ENCODE measurements around the gene PFN2.
"Not testable (repeated sequence)": the region's sequence is repeated elsewhere in the genome, so short reads cannot be mapped to it uniquely, and the experiment has no call there.

The PFN2 gene, protein sequence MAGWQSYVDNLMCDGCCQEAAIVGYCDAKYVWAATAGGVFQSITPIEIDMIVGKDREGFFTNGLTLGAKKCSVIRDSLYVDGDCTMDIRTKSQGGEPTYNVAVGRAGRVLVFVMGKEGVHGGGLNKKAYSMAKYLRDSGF
- 4.8 to 9.0 reads per million in 2 experiments for total RNA-seq

- peak; percentile 49 for DNase-seq (ENCODE audit: low read depth)
Observed at GRCh38 chr3:149970716-149971402, at the start of gene PFN2. Gene PFN2 (minus strand): TSS chr3:149970895. CDS start chr3:149970856, 39 bp downstream.

DNA sequence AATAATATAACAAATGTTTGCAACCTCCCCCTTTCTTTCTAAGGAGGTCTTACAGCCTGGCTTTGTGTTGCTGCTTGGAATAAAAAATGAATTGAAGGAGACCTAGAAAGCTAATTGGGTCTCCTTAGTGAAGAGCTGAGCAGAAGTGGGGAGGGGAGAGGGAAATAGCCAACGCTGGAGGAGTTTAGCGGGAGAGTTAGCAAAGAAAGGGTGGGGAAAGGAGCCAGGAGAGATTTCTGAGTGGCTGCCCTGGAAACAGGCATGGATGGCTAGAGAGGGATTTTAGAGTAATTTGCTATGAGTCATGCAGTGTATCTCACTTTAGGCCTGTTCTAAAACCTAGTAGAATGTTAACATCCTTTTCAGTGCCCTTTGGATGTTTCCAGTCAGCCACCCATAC is 45.2 kb upstream of the PFN2 start:
- DNase-seq (ENCODE audit: low read depth), result no peak

GRCh38 chr3:150014782-150015181 is 44.1 kb upstream of the PFN2 start:
- DNase-seq (ENCODE audit: low read depth), result no peak

GRCh38 chr3:150013801-150014200 is 43.1 kb upstream of the PFN2 start:
- no peak for DNase-seq (ENCODE audit: low read depth)

- DNase-seq (ENCODE audit: low read depth), result no peak
Observed at GRCh38 chr3:150006794-150007193, 36.1 kb upstream of the PFN2 start.

DNA sequence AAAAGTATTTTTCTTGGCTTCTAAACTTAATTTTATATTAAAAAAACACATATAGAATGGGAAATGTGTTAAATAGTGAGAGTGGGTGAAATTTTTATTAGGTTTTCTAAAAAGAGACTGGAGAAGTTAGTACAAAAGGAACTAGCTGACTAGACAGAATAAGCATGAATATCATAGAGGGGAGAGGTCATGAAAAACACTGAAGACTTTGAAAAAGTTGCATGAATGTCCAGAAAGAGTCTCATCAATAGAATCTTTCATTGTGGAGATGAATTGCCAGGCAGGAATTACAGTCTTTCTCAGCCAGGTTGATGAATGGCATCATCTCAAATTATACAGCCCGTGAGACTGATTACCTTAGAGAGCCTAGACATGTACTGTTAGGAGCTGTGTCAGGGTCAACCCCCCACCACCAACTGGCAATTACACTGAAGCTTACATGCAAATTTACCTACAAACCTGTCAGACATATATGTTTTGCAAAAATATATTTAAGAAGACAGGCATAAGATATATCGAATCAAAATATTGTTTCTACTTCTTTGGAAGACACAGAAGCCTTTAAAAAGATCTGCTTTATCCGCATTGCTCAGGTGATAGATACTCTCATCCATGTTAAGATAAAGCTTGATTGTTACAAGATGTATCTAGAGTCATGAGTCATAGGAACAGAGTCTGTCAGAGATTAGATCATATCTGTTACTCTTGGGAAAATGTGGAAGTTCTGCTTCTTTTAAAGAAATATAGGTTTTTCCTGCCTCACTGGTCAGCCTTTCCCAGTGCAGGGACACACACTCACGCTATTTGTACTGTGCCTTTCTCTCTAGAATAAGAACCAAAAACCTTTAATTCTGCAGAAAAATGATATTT is 34.8 kb upstream of the PFN2 start:
- DNase-seq (ENCODE audit: low read depth), result no peak

DNA sequence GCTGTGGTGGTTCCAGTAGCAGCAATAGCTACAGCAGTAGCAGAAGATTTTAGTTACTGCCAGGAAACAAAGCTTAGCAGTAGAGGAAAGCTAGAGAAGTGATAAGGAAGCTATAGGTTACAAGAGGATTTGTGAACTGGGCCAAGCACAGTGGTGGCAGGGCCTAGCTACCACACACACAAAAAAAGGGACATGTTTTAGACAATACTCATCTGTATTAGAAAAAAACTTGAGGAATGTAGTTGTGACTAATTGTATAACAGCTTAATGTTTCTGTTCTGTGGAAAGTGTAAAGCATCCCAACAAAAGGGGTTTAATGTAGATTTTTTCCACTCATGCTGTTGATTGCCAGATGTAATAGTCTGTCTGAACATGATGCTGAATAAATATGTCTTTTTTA is 29.9 kb upstream of the PFN2 start:
- no peak for DNase-seq (ENCODE audit: low read depth)

DNA sequence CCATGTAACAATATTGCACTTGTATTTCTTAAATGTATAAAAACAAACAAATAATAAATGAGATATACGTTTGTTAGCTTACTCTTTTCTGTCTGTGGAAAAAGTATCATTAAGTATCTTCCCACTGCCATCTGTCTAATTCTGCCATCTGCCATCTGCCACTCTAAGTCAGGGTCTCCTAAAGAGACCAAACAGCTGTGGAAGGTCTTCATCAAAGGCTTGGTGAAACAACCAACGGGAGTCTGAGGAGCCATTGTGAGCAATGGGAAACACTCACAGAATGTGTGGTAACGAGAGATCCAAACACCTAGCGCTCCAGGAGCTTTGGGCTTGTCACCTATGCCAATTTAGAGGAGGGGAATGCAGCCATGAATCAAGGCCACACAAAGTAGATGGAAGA is 28.7 kb upstream of the PFN2 start:
- no peak for DNase-seq (ENCODE audit: low read depth)

GRCh38 chr3:149998946-149999345 is 28.3 kb upstream of the PFN2 start:
- DNase-seq (ENCODE audit: low read depth), result no peak

DNA sequence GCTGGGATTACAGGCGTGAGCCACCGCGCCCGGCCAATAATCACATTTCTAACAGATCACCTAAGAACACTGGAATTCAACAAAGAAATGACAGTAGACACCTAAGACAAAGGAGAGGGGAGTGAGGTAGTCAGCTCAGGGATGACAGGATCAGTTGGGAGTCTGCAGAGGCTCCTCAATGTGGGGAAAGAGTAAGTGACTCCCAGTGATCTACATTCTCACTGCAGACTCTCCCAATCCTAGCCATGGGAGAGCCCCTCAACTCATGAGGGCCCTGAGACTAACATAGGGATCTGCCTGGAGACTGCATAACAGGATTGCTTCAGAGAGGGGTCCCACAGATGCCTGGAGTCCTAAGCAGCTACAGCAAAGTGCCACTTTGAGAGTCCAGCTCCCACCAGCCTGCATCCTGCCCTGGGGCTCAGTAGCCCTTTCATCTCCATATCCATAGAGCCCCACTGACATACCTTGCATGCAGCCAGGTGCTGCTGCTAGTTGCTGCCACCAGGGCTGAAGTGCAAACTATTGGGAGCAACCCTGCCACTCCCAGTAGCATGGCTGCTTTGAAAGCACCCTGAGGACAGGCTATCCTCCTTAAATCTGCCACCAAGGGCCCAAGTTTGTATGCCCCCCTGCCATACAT is 21.8 kb upstream of the PFN2 start:
- DNase-seq (ENCODE audit: low read depth), result no peak

DNA sequence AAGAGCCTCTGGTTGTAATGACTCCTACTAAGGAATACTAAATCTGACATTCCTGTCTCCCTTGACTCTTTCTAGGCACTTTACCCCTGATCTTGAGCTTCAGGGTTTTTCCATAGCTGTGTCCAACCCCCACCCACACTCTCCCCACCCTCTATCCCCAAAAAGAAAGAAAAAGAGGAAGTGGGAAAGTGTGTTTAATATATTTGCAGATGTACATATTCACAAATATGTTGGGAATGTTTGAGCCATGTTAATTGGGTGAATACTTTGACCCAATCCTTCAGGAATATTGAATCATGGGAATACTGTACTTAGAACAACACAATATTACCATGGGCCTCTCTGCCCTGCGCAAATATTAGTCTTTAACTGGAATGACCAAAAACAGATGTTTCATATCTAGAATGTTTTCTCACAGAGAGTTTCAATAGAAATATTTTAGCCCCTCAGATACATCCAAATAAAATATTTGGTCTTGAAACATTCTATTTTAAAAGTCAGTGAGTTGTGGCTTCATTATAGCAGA is 19.8 kb upstream of the PFN2 start:
- no peak for DNase-seq (ENCODE audit: low read depth)

DNA sequence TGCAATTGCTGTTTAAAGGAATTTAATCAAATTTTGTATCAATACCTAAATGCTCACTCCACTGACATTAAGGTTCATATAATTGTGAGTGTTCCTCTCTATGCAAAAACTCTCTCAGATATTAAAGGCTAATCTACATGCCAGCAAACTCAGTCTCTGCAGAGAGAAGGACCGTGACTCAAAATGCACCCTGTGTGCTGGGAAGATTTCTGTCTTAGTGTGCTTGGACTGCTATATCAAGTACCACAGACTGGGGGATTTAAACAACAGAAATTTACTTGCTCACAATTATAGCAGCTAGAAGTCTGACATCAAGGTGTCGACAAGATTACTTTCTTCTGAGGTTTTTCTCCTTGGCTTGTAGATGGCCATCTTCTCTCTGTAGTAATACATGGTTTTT is 18.6 kb upstream of the PFN2 start:
- no peak for DNase-seq (ENCODE audit: low read depth)

GRCh38 chr3:149983628-149984027 is 12.9 kb upstream of the PFN2 start:
- DNase-seq (ENCODE audit: low read depth), result no peak

GRCh38 chr3:149983053-149983452 is 12.4 kb upstream of the PFN2 start:
- DNase-seq (ENCODE audit: low read depth), result not testable (repeated sequence)

- not testable (repeated sequence) for DNase-seq (ENCODE audit: low read depth)
Observed at GRCh38 chr3:149981979-149982378, 11.3 kb upstream of the PFN2 start.

DNA sequence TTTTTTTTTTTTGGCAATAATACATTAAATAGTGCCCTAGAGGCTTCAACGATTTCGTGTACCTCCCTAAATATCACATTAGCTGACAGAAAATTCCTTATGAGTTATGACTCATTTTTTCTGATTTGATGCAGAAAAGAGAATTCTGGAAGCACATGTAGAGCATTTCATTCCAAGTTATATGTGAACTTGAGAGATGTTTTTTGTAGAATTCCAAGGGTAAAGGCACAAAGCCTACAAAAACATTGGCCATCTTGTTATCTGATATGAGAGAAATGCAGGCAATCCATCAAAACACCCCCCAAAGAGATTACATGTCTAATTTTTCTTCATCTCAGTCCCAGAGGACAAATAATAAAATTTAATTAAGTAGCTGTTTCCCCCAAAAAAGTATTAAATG is 6.7 kb upstream of the PFN2 start:
- no peak for DNase-seq (ENCODE audit: low read depth)

DNA sequence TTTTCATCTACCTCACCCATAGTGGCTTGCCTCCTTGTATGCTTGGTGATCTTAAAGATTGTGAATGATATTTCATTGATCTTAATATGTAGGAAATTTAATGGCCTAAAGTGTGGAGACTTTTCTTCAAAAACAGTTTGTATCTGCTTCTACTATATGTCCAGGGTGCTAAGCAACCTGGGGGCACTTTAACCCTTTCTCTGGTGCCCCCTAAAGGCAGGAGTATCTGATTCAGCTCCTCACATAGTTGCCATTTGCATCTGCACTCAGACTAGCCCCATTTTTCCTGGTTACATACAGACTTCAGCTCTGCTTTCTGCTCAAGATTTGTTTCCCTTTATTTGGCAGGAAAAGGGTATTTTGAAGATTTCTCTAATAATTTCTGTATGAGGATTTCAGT is 5.2 kb upstream of the PFN2 start:
- no peak for DNase-seq (ENCODE audit: low read depth)

- peak; percentile 4 for DNase-seq (ENCODE audit: low read depth)
Observed at GRCh38 chr3:149971403-149972075, 844 bp upstream of the PFN2 start.

GRCh38 chr3:149969940-149970715 is 567 bp downstream of the PFN2 start:
- DNase-seq (ENCODE audit: low read depth), result peak; percentile 70

DNA sequence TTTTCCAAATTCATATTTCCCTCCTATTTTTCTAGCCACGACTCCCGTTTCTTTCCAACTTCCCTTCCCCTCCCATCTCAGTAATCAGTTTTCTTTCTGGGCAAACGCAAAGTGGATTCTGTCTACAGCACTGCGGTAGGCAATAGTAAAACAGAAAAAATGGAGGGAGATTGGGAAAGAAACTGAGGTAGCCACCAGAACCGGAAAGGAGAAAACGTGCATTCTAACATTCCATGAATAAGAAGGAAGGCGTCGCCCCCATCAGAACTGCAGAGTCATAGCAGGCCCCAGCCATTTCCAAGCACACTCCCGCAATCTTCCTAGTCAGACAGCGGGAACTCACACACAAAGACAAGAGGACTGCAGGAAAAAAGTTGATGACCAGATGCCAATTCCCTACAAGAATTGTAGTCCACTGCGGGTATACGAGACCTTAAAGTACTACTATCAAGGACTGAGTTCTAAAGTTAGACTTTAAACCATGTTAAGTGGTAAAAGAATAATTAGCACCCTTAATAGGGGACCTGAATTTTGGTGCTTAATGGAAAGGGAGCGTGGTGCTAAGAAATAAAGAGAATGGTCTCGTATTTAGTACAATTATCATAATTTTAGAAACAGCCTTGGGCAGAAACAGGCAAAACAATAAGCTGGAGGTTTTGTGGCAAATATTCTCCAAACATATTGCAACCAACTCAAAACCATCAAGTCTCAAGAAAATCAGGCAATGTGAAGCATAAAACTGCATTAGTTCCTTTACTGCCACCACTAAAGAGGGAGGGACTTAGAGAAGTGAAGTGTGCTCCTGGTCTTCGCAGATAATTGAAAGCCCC is 1.4 kb downstream of the PFN2 start:
- DNase-seq (ENCODE audit: low read depth), result no peak

All from T follicular helper cell (primary cell).